CD4-positive, alpha-beta T cell treated with Interleukin-15 for 4 hours (primary cell): ENCODE data around the gene CFAP210.
"Not testable (repeated sequence)": the region's sequence is repeated elsewhere in the genome, so short reads cannot be mapped to it uniquely, and the experiment has no call there.

Source experiments
- DNase-seq: peaks from one replicate; pipeline ENCODE4 v3.0.0-alpha.2; 2020; ENCODE audit warnings: low spot score

The CFAP210 gene

DNA sequence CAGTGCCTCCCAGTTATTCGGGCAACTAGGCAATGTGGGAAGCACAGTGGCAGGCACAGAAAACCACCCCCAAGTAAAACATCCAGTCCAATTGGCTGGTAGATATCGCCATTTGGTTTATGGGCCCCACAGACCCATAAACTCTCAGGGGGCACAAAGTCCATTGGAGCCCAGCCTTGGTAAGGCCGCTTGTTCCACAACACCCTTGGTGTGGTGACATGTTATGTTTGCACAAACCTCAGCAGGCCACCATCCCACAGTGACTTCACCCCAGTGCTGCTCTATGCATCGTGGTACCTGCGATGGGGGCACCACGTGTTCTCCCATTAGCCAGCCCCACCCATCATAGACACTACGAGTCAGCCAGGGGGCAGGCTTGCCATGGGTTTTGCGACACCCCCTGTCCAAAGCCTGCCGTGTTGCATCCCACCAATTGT lies 18.6 kb upstream of the CFAP210 start:
- DNase-seq, result no peak

DNA sequence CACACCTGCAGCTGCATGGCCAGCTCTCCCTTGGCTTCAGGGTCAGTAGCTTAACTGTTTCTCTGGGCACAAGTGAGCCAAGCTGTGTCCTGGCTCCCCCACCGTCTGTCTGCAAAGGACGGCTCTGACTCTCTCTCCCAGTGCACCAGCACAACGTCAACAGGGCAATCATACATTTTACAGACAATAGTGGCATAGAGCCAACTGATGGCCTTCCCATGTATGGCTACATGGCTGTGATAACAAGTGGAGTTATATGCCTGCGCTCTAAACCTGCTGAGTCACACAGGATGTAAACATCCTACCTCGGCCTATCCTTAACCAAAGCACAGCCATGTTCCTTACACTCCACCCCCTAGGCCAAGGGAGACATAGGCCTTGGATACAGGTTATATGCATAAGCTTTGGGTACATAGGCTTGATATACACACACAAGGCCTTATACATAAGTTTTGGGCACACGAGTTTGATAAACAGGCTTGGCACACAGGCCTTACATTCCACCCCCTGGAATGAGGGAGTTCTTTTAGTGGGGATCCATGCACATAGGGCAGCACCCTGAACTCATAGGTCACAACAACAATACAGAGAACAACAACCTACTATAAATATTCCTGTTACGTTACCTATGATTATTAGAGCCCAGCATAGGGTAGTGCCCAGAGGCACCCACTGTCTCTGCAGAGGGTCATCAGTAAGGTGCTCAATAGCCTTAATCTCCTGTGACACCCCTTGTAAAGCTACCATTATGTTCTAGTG lies 17.7 kb upstream of the CFAP210 start:
- DNase-seq, result no peak

DNA sequence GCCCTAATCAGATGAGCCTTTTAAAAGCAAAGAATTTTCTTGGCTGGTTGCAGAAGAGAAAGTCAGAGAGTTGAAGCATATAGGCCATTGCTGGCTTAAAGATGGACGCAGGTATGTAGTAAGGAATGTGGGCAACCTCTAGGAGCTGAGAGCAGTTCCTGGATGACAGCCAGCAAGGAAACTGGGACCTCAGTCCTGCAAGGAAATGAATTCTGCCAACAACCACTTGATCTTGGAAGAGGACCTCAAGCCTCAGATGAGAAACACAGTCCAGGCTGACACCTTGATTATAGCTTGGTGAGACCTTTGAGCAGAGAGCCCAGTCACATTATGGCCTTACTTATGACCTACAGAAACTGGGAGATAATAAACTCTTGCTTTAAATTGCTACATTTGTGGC lies 15.8 kb upstream of the CFAP210 start:
- no peak for DNase-seq

DNA sequence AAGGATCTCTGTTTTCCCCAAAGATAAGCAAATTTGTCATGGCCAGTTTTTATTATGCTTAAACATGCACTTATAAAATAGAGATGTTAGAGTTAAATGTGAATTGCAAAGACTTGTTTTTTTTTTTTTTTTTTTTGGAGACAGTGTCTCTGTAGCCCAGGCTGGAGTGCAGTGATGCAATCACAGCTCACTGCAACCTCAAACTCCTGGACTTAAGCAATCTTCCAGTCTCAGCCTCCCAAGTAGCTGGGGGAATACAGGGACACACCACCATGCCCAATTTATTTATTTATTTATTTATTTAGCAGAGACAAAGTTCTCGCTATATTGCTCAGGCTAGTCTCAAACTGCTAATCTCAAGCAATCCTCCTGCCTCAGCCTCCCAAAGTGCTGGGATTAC lies 15.1 kb upstream of the CFAP210 start:
- DNase-seq, result no peak

DNA sequence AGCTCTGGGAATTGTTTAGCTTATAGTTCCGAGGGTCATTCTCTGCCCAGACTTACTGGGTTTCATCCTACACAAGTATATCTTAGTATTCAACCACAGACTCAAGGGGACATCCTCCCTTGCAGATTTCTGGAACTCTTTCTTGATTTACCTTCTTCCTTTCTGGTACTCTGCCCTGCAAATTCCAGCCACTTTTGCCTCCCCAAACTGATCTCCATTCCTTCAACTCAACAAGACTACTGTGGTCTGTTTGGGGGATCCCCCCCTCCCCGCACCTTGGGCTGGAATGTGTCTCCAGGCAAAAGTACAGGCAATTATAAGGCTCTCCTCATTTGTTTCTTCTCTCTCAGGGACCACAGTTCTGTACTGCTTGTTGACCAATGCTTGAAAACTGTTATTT lies 13.4 kb upstream of the CFAP210 start:
- no peak for DNase-seq

DNA sequence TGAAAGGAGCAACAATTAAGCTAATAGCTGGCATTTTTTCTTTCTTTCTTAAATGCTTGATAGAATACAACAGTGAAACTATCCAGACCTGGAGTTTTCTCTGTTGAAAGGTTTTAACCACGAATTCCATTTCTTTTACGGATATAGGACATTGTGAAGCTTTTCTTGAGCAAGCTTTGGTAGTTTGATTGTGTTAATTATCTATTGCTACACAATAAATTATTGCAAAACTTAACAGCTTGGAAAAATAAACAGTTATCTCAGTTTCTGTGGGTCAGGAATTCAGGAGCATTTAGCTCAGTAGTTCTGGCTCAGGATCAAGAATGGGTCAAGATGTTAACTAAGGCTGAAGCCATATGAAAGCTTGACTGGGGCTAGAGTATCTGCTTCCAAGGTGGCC lies 11.7 kb upstream of the CFAP210 start:
- no peak for DNase-seq

DNA sequence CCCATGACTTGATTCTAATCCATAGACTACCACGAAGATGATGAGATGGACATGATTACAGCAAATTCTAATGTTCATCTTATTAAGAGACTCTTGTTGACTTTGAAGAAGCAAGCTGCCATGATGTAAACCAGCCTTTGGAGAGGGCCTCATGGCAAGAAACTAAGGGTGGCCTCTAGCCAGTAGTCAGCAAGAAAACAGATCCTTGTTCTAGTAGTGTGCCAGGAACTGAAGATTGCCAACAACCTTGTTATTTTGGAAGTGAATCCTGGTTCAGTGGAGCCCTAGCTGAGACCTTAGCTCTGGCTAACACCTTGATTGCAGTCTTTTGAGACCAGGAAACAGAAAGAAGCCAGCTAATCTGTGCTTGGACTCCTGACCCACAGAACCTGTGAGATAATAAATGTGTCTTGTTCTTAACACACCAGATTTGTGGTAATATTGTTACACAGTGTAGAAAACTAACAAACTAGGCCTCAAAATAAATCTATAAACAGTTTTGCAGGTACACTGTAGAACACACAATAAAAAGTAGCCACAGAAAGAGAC lies 10.0 kb upstream of the CFAP210 start:
- DNase-seq, result no peak

DNA sequence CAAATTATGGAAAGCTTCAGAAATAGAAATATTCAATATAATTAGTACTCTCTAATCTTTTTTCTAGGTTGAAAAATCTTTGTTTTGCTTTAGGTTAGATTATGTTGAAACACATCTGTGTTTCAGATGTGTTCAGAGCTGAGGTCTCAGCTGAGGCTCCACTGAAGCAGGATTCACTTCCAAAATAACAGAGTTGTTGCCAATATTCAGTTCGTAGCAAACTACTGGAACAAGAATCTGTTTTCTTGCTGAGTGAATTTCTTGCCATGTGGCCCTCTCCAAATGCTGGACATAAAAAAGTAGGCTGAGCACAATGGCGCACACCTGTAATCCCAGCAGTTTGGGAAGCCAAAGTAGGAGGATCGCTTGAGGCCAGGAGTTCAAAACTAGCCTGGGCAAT lies 8.8 kb upstream of the CFAP210 start:
- DNase-seq, result no peak

DNA sequence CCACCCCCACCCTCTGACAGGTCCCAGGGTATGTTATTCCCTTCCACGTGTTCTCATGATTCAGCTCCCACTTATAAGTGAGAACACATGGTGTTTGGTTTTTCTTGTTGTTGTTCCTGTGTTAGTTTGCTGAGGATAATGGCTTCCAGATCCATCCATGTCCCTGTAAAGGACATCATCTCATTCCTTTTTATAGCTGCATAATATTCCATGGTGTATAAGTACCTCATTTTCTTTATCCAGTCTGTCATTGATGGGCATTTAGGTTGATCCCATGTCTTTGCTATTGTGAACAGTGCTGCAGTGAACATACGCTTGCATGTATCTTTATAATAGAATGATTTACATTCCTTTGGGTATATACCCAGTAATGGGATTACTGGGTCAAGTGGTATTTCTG lies 5.0 kb upstream of the CFAP210 start:
- DNase-seq, result not testable (repeated sequence)

DNA sequence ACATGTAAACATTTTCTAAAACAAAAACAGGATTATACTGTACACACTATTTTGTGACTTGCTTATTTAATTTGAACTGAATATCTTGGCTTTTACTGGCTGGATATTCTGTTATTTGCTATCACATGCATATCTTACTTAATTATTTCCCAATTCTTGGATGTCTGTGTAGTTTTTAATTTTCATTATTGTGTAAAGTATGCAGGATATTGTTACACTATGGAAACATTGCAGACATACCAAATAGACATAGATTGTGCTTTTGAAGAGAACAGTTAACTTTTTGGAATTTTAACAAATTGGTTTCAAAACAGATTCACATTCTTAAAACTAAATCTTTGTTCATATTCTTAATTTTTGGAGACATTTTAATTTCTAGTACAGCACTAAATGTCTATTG lies 2.2 kb upstream of the CFAP210 start:
- DNase-seq, result no peak

DNA sequence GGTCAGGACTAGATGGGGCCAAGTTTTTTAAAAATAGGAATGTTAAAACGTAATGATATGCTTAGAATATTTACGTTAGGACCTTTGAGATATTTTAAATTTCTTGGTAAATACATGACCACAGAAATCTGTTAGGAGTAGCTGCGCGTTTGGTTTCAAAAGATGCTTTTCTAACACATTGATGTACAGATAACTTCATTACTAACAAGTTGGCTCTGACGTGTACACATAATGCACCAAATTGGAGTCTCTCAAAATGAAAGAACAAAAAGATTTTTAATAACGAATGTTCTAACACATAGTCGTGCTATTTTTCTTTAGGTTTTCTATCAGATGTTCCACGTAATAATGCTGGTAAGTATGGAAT lies 672 bp upstream of the CFAP210 start:
- no peak for DNase-seq

DNA sequence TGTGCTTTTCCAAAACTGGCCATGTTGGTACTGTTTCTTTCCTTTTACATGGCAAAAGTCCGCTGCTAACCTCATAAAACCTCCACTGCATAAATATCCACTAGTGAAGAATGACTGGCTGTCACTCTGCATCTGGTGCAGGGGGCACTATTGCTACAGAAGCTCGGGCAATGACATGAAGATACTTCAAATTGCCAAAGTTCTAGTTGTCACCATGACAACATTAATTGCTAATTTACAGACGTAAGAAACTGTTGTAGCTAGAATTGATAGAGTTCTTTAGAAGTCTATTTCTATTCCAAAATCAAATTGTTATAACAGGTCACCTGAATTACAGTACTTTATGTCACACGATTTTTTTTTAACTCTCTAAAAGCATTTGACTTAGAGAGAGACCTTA lies 845 bp downstream of the CFAP210 start:
- DNase-seq, result peak; percentile 33

DNA sequence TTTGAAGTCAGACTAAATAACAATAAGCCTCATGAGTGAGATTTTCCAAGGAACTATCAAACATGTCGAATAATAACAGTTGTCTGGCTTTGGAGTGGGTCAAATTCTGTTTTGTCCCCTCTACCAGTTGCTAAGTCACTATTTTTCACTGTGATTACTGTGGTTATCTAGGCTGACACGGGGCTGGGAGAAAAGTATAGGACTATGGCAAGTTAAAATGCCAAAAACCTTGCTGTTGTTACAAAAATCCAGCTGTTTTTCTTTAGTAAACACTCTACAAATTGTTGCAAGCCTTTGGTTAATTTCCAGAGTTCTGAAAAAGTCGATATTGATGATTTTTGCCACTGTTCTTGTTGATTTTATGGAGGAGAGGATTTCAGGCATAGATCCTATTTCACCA lies 1.5 kb downstream of the CFAP210 start:
- no peak for DNase-seq

DNA sequence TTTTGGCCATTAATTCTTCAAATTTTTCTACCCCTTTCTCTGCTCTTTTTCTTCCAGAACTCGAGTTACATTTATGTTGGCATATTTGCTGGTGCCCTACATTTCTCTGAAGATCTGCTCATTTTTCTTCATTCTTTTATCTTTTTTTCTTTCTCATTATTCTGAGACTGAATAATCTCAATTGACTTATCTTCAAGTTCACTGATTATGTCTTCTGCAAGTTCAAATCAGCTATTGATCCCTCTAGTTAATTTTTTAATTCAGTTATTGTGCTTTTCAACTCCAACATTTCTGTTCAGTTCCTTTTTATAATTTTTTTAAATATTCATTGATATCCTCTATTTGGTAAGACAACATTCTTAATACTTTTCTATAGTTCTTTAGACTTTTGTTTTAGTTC lies 3.2 kb downstream of the CFAP210 start:
- no peak for DNase-seq

DNA sequence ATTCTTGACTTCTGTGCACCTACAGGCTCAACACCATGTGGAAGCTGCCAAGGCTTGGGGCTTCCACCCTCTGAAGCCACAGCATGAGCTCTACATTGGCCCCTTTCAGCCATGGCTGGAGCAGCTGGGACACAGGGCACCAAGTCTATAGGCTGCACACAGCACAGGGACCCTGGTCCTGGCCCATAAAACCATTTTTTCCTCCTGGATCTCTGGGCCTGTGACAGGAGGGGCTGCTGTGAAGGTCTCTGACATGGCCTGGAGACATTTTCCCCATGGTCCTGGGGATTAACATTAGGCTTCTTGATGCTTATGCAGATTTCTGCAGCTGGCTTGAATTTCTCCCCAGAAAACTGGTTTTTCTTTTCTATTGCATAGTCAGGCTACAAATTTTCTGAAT lies 6.3 kb downstream of the CFAP210 start:
- not testable (repeated sequence) for DNase-seq

DNA sequence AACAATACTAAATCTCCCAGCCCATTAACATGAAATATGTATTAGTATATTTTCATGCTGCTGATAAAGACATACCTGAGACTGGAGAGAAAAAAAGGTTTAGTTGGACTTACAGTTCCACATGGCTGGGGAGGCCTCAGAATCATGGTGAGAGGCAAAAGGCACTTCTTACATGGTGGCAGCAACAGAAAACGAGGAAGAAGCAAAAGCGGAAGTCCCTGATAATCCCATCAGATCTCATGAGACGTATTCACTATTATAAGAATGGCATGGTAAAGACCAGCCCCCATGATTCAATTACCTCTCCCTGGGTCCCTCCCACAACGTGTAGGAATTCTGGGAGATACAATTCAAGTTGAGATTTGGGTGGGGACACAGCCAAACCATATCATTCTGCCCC lies 7.4 kb downstream of the CFAP210 start:
- DNase-seq, result not testable (repeated sequence)

DNA sequence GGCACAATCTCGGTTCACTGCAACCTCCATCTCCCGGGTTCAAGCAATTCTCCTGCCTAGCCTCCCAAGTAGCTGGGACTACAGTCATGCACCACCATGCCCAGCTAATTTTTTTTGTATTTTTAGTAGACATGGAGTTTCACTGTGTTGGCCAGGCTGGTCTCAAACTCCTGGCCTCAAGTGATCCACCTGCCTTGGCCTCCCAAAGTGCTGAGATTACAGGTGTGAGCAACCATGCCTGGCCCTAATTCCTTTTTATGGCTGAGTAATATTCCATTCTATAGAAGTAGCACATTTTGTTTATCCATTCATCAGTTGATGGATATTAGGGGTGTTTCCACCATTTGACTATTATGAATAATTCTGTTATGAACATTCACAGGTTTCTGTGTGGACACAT lies 9.5 kb downstream of the CFAP210 start:
- DNase-seq, result not testable (repeated sequence)

DNA sequence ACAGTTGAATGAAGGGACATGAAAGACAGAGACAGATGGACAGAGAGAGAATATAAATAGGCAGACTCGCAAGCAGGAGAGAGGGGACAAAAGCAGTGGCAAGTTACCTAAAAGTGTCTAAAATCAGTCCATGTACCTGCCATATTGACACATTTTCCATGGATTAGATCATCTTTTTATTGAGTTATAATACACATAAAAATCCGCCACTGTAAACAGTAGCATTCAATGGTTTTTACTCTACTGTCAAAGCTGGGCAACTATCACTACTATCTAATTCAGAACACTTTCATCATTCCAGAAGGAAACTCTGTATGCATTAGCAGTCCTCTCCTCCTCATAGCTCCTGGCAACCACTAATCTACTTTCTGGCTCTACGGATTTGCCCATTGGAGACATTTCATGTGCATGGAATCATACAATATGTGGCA lies 10.1 kb downstream of the CFAP210 start:
- DNase-seq, result no peak

DNA sequence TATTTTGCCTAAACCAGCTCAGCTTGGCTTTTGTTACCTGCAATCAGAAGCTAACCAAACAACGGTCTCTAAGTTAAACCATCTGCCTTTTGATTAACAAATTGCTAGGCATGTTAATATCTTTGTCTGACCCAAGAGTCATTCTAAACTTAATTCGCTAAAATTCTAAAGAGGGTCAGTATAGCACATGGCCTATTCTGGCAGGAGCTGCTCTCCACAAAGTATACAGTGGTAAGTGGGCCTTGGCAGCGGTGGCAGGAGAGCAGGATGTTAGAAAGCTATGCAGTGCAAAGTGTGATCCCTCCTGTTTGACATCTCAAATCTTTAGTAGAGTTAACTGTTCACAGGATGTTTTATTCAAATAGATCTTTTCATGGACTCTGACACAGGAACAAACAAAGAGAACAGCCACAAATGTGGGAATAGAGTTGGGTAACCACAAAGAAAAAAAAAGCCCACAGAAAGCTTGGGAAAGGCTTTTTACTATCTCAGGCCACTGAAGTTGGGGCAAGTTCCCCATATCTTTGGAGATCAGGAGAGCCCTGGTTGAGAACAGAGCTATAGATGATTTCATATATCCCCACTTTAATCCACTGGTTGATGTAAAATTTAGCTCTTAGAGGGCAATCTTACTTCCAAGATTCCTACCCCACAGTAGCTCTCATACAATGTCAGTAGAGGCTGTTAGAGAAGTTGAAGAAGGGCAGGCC lies 10.6 kb downstream of the CFAP210 start:
- no peak for DNase-seq

DNA sequence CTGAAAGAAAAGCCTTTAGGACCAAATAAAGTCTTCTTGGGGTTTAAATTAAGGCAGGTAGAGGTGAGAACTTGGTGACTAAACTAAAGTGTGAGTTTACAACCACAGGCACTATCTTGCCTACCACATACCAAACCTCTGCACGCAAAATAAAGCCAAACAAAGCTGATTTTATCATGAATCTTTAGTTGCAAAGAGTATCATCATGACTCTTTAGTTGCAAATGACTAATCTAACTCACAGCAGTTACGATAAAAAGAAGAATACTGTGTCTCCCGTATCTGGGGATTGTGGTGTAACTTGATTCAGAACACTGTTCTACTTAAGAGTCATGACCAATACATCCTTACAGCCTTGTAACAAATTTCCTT lies 11.2 kb downstream of the CFAP210 start:
- peak; percentile 42 for DNase-seq

DNA sequence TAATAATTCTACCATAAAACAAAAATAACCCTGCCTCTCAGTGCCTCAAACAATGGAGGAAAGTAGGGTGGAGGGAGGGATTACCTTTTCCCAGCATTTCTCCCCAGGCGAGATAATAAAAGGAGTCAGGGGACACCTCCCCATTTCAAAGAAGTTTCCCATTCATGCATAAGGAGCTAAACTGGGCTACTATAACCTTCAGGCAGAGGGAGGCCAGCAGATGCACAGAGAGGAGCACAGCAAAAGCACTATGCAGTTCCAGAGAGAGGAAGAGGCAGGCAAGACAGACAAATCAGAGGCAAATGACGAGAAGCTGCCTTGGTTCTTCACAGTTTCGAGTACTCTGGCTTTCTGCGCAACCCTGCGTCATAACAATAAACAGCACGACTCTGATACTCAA lies 17.4 kb downstream of the CFAP210 start:
- no peak for DNase-seq

DNA sequence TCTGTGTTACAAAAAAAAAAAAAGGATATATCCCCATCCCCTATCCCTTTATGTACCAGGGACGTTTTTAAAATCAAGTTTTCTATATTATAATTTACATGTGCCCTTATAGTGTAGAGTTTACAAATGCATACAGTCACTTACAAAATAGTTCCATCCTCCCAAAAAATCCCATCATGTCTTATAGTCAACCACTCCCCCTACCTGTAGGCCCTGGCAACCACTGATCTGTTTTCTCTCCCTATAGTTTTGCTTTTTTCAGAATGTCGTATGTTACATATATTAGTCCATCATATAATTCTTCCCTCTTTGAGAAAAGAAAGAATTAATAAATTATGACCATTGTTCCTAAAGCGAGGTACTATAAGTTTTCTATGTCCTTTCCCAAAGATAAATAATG lies 17.8 kb downstream of the CFAP210 start:
- DNase-seq, result no peak

DNA sequence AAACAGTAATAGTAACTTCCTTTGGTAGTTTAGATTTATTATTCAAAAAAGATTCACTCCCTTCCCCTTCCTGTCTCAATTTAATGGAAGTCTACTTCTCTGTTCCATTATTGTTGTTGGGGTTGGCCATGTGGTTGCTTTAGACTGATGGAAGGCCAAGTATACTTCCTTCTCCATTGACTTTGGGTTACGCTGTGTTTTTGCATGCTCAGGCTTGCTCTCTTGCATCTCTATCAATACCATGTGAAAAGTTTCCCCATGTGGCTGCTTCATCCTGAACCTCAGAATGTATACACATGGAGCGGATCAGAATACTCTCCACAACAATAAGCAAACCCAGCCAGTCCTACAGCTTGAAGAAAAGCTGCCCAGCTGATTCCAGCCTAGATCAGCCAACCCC lies 20.3 kb downstream of the CFAP210 start:
- no peak for DNase-seq

DNA sequence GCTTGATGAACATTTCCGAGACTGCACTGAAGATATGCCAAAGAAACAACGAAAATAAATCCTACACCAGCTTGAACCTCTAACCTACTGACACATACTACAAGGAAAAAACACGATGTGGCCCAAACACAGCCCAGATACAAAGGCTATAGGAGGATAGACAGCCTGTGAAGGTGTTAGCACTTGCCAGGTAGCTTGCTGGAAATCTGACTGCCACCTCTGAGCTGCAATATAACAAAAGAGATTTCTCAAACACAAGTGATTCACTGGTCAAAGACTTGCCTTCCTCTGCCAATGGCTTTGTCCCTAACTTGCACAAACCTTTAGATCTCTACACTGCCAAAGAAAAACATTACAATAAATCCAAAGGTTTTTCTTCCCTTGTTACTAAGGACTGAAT lies 21.1 kb downstream of the CFAP210 start:
- no peak for DNase-seq
